GM12878 (cell line): ENCODE data around the gene CNN2. TPM values are rescaled to one million over a fixed set of nuclear protein-coding genes. Genes with fewer than 3 reads are reported as not detected.

Source experiments
- ATAC-seq: fragments of 200-7000 bp; cut with Tn5 transposase; 3 replicates; pipeline ENCODE4 v1.9.1; 2020; ENCODE audit warnings: mild to moderate bottlenecking, moderate library complexity
- BruUV-seq: library from RNA; stranded (reverse); fragments of 400-500 nt; replicated peaks from 2 replicates; lab custom pipeline; 2021; lab: Mats Ljungman, UMichigan
- CTCF ChIA-PET: fragments of 300-600 bp; sonication (Branson Sonifier 250); formaldehyde crosslinking; extraction: SDS; loops from one replicate; lab custom pipeline; 2021; ENCODE audit warnings: inconsistent platforms; lab: Yijun Ruan, JAX
- POLR2A ChIA-PET: fragments of 350-600 bp; formaldehyde crosslinking; extraction: SDS; loops from one replicate; lab custom pipeline; 2021; ENCODE audit warnings: inconsistent platforms; lab: Charles Lee
- RAD21 ChIA-PET: fragments of 300-600 bp; sonication (Branson Sonifier 250); formaldehyde crosslinking; loops from one replicate; lab custom pipeline; 2023; ENCODE audit warnings: antibody characterized with exemption; ENCODE audit not compliant: unreplicated experiment; lab: Charles Lee
- SMC1A ChIA-PET: fragments of 300-600 bp; sonication (Branson Sonifier 250); formaldehyde crosslinking; loops from one replicate; lab custom pipeline; 2023; ENCODE audit not compliant: unreplicated experiment, uncharacterized antibody; lab: Charles Lee
- DNase-seq: peaks from one replicate; pipeline ENCODE4 v3.0.0-alpha.2; 2011; ENCODE audit warnings: low read depth, low spot score
- FAIRE-seq: peaks from 3 replicates; lab custom pipeline; 2011; peaks lifted over from hg19 to GRCh38; lab: Jason Lieb, UNC
- H2AFZ ChIP-seq: 2 replicates; pipeline ENCODE4 v1.6.0; 2011; ENCODE audit warnings: low read depth, low read length, control low read depth; ENCODE audit not compliant: control insufficient read depth
- H3K27ac ChIP-seq: 2 replicates; pipeline ENCODE4 v1.5.1; 2011; ENCODE audit warnings: control low read depth; ENCODE audit not compliant: control insufficient read depth, insufficient read depth
- H3K27me3 ChIP-seq, 2 experiments: replicated peaks in 1 of 2; 2 replicates each; pipeline versions ENCODE4 v1.6.0 to v1.6.1; 2011; ENCODE audit warnings: low read length in 1 of 2; ENCODE audit not compliant: control insufficient read depth in 2 of 2, insufficient read depth in 2 of 2
- H3K36me3 ChIP-seq, 2 experiments: 2 replicates each; pipeline ENCODE4 v1.5.1; 2011; ENCODE audit warnings: low read length in 1 of 2; ENCODE audit not compliant: control insufficient read depth in 2 of 2, insufficient read depth in 2 of 2
- H3K4me1 ChIP-seq: 2 replicates; pipeline ENCODE4 v1.6.1; 2011; ENCODE audit warnings: mild to moderate bottlenecking, low read length, moderate library complexity, mixed read lengths; ENCODE audit not compliant: control insufficient read depth, insufficient read depth
- H3K4me2 ChIP-seq: 2 replicates; pipeline ENCODE4 v1.6.0; 2011; ENCODE audit warnings: control low read depth; ENCODE audit not compliant: control insufficient read depth, insufficient read depth
- H3K4me3 ChIP-seq: fragments of 200-600 bp; sonication (generic); 2 replicates; pipeline ENCODE4 v1.5.1; 2016
- H3K79me2 ChIP-seq: 2 replicates; pipeline ENCODE4 v1.6.0; 2011; ENCODE audit warnings: low read length; ENCODE audit not compliant: control insufficient read depth, insufficient read depth
- H3K9ac ChIP-seq: 2 replicates; pipeline ENCODE4 v1.8.0; 2011; ENCODE audit warnings: low read length, control low read depth, mixed read lengths; ENCODE audit not compliant: control insufficient read depth, insufficient read depth
- H3K9me3 ChIP-seq: replicated peaks from 3 replicates; pipeline ENCODE4 v1.5.1; 2011; ENCODE audit warnings: mild to moderate bottlenecking, low read length; ENCODE audit not compliant: control insufficient read depth, insufficient read depth
- H4K20me1 ChIP-seq: 2 replicates; pipeline ENCODE4 v1.6.0; 2011; ENCODE audit not compliant: control insufficient read depth, insufficient read depth
- GABPA ChIP-seq: IDR thresholded peaks from 2 replicates; pipeline ENCODE4 v1.6.1; 2014; ENCODE audit warnings: antibody characterized with exemption, low read depth, mild to moderate bottlenecking, inconsistent platforms
- IRF4 ChIP-seq: IDR thresholded peaks from 2 replicates; pipeline ENCODE4 v1.6.1; 2011; ENCODE audit warnings: low read depth, low read length
- JUNB ChIP-seq: IDR thresholded peaks from 2 replicates; pipeline ENCODE4 v1.6.1; 2016; ENCODE audit warnings: antibody characterized with exemption, mild to moderate bottlenecking
- POLR2A ChIP-seq: IDR thresholded peaks from 2 replicates; pipeline ENCODE4 v1.6.1; 2011; ENCODE audit warnings: low read depth, mild to moderate bottlenecking, low read length
- POLR2AphosphoS5 ChIP-seq: IDR thresholded peaks from 2 replicates; pipeline ENCODE4 v1.6.1; 2011; ENCODE audit warnings: mild to moderate bottlenecking, low read length, inconsistent platforms
- SRF ChIP-seq, 2 experiments: IDR thresholded peaks; 2 replicates each; pipeline ENCODE4 v1.6.1; 2011; ENCODE audit warnings: low read depth in 2 of 2, low read length in 2 of 2, mild to moderate bottlenecking in 1 of 2, moderate library complexity in 1 of 2
- ZNF24 ChIP-seq: fragments of 450-650 bp; IDR thresholded peaks from 2 replicates; pipeline ENCODE4 v1.6.1; 2017; ENCODE audit warnings: antibody characterized with exemption, mild to moderate bottlenecking
- WGBS: methylation state at CpG from one replicate; pipeline ENCODE4 v1.1.6; 2016; ENCODE audit warnings: low lambda C conversion rate; ENCODE audit not compliant: insufficient replicate concordance, insufficient coverage; ENCODE audit errors: missing lambda C conversion rate; 5-methylcytosine and 5-hydroxymethylcytosine counted together
- in situ Hi-C: fragments of 300-500 bp; cut with MboI; formaldehyde crosslinking; loops from 9 replicates; pipeline ENCODE4 v1.14.3; 2018; ENCODE audit warnings: mixed read lengths
- intact Hi-C: fragments of 100-400 bp; cut with micrococcal nuclease; formaldehyde crosslinking; loops from one replicate; pipeline ENCODE4 v1.14.2; 2022; ENCODE audit not compliant: unreplicated experiment
- polyA plus RNA-seq, 11 experiments: library from polyadenylated mRNA; depleted of rRNA in 4 of 11; unstranded in 6 of 11; stranded (reverse) in 5 of 11; fragments of >200 nt; fragmentation: Nextera tagmentation in 4 of 11; fragmentation: Illumina TruSeq in 1 of 11; extraction: Ambion mirVana in 4 of 11; extraction: Trizol in 1 of 11; gene quantifications; 1 replicate in 1 of 11; 2 replicates in 10 of 11; pipeline versions ENCODE4 v1.2.1 to v1.2.3, GENCODE V29; 2011 to 2016; ENCODE audit warnings: inconsistent platforms in 2 of 11, missing spikeins in 2 of 11, low read depth in 1 of 11
- total RNA-seq, 4 experiments: library from RNA; depleted of rRNA in 3 of 4; stranded (reverse); fragments of >200 nt in 3 of 4; fragmentation: Illumina TruSeq in 1 of 4; extraction: Trizol in 1 of 4; gene quantifications; 2 replicates each; pipeline versions ENCODE4 v1.2.1 to v1.2.3, GENCODE V29; 2013 to 2021
- TF ChIP-seq, protein P1 (sequence below): IDR thresholded peaks from 2 replicates; pipeline ENCODE4 v1.6.1; 2012; ENCODE audit warnings: low read length, inconsistent platforms

Gene CNN2
- total and polyA plus RNA-seq, 10 of the 15 experiments (the other 5 are each of a cell fraction or from before 2014, with no cell fraction given), result 34.7 to 311 (median 172) TPM

DNA sequence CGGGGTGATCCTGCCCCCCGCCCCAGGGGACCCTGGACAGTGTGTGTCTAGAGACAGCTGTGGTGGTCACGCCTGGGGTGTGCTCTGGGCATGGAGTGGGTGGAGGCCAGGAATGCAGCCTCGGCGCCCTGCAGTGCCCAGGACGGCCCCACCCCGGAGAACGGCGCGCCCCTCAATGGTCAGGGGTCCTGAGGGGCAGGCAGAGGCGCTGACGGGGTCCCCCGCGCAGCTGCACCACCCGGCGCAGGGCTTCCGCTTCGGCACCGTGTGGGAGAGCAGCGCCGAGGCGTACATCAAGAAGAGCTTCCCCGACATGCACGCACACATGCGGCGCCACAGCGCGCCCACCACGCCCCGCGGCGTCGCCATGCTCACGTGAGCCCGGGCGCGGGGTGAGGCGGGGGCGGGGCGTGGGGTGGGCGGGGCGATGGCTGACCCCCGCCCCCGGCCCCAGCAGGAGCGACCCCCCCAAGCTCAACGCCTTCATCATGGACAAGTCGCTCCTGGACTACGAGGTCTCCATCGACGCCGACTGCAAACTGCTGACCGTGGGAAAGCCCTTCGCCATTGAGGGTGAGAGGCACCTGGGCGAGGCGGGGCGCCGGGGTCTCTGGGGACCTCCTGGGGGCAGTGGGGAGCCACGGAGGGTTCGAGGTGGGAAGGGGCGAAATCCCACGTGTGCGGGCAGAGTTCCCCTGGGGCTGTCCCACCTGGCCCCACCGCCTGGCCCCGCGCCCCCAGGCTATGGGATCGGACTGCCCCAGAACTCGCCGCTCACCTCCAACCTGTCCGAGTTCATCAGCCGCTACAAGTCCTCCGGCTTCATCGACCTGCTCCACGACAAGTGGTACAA, 18.8 kb upstream of the CNN2 start:
- ChIA-PET RAD21 (no interaction called here), CTCF (no interaction called here), SMC1A (no interaction called here), POLR2A (no interaction called here)
- Histone ChIP-seq H3K4me2 (no peak overlapping the region), H3K9me3 (no peaks in the 10 kb centered on the region), H2AFZ (no peak overlapping the region), H3K27ac (no peak overlapping the region), H3K9ac (no peak overlapping the region), H3K79me2 (no peaks in the 10 kb centered on the region), H4K20me1 (no peaks in the 10 kb centered on the region), H3K4me1 (no peaks in the 10 kb centered on the region), H3K36me3 (peaks cover 0 to 21% of the 10 kb centered on the region in 2 experiments; a peak in 3 of 4 replicates), H3K4me3 (no peak overlapping the region), H3K27me3 (no peaks in the 10 kb centered on the region)
- no peak for ATAC-seq
- no peak for FAIRE-seq
- WGBS, result 94% methylated on average over 34 of the region's 73 CpGs
- no peak for DNase-seq
- in situ Hi-C loops, result no loop called here
- TF ChIP-seq POLR2A, result peak; percentile 19; the same call in 1 of the 2 replicates
- TF ChIP-seq SRF (IDR thresholded peaks at IDR 0.05; ENCODE audit: low read depth in 2 of 2, low read length in 2 of 2), result no peak
- BruUV-seq, result no TSS peak
- intact Hi-C loops, result no loop called here

DNA sequence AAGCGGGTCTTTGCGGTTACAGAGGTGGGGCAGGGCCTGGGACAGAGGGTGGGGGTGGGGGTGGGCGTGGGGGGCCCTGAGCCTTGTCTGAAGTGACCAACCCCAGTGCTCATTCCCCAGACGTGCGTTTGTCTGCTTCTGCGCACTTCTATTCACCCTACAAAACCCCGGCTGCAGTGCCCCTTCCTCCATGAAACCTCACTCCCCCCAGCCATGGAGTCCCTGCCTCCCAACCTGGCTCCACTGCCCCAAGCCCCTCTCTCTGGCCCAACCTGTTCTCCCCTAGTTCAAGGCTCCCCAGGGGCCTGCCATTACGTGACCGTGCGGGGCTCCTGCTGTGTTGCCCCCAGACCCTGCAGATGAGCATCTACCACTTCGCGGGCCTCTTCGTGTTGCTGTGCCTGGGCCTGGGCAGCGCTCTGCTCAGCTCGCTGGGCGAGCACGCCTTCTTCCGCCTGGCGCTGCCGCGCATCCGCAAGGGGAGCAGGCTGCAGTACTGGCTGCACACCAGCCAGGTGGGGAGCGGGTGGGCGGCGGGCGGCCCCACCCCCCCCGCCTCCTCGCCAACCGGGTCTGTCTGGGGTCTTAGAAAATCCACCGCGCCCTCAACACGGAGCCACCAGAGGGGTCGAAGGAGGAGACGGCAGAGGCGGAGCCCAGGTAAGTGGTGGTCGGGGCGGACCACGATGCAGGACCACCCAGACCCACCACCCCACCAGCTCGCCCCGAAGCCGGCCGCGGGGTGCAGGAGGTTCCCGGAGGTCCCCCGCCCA, 18.0 kb upstream of the CNN2 start:
- POLR2A ChIA-PET, result no interaction called here
- TF ChIP-seq JUNB (no peak), GABPA (no peak), ZNF24 (no peak), IRF4 (no peak), POLR2AphosphoS5 (no peak), SRF (IDR thresholded peaks at IDR 0.05; ENCODE audit: low read depth in 2 of 2, low read length in 2 of 2) (no peak)
- TF ChIP-seq, protein P1, sequence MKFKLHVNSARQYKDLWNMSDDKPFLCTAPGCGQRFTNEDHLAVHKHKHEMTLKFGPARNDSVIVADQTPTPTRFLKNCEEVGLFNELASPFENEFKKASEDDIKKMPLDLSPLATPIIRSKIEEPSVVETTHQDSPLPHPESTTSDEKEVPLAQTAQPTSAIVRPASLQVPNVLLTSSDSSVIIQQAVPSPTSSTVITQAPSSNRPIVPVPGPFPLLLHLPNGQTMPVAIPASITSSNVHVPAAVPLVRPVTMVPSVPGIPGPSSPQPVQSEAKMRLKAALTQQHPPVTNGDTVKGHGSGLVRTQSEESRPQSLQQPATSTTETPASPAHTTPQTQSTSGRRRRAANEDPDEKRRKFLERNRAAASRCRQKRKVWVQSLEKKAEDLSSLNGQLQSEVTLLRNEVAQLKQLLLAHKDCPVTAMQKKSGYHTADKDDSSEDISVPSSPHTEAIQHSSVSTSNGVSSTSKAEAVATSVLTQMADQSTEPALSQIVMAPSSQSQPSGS, result no peak
- SMC1A ChIA-PET, result no interaction called here
- H2AFZ ChIP-seq, result no peak overlapping the region
- peaks cover 0 to 28% of the 10 kb centered on the region in 2 experiments; a peak in 3 of 4 replicates for H3K36me3 ChIP-seq
- no peaks in the 10 kb centered on the region for H3K27me3 ChIP-seq
- no peak overlapping the region for H3K4me3 ChIP-seq
- RAD21 ChIA-PET, result no interaction called here
- FAIRE-seq, result no peak
- H3K4me2 ChIP-seq, result no peak overlapping the region
- no peaks in the 10 kb centered on the region for H3K4me1 ChIP-seq
- no peak overlapping the region for H3K27ac ChIP-seq
- CTCF ChIA-PET, result no interaction called here
- intact Hi-C loops, result no loop called here
- H3K9me3 ChIP-seq, result no peaks in the 10 kb centered on the region
- BruUV-seq, result no TSS peak
- no peak for ATAC-seq
- no peak for DNase-seq
- in situ Hi-C loops, result no loop called here
- no peaks in the 10 kb centered on the region for H3K79me2 ChIP-seq
- H3K9ac ChIP-seq, result no peak overlapping the region
- no peaks in the 10 kb centered on the region for H4K20me1 ChIP-seq
- WGBS, result 95% methylated on average over 35 of the region's 45 CpGs
